ENCODE measurements around the gene TRMT10B. TPM values are rescaled to one million over a fixed set of nuclear protein-coding genes. Genes with fewer than 3 reads are reported as not detected.

Gene TRMT10B
- total RNA-seq, 1 experiment from 2014 or later = 6.1 TPM

DNA sequence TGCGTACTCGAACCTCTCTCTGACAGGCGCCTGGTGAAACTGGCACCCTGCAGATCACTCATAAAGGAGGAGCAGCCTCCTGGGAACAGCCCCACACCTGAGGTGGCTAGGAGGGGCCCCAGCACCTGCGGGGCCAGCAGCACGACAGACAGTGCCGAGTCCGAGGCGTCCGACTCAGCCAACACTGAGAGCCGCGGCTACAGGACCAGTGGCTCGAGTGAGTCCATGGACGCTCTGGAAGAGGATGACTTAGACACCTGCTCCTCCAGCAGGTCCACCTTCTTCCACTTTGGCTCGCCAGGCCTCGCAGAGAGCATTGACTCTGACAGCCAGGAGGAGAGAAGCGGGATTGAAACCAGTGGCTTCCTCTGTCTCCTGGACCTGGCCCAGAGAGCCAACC is 13.5 kb upstream of the TRMT10B start:
- TF ChIP-seq PRRX2 (CRISPR knock-in tag; IDR thresholded peaks at IDR 0.05) (no peak), ZNF219 (CRISPR knock-in tag; IDR thresholded peaks at IDR 0.05; ENCODE audit: borderline replicate concordance) (no peak), ZSCAN18 (CRISPR knock-in tag; IDR thresholded peaks at IDR 0.05) (no peak)
- Mint-ChIP-seq H3K4me3 (no peak overlapping the region), H3K9me3 (no peaks in the 10 kb centered on the region), H3K27me3 (ENCODE audit: low read depth) (no peaks in the 10 kb centered on the region; the same call in 1 of the 2 replicates), H3K4me1 (no peaks in the 10 kb centered on the region), H3K27ac (no peak overlapping the region), H3K36me3 (no peaks in the 10 kb centered on the region)
- DNase-seq (ENCODE audit: low spot score) = no peak
- CTCF ChIA-PET = no interaction called here
- POLR2A ChIA-PET = no interaction called here
- ATAC-seq = no peak

DNA sequence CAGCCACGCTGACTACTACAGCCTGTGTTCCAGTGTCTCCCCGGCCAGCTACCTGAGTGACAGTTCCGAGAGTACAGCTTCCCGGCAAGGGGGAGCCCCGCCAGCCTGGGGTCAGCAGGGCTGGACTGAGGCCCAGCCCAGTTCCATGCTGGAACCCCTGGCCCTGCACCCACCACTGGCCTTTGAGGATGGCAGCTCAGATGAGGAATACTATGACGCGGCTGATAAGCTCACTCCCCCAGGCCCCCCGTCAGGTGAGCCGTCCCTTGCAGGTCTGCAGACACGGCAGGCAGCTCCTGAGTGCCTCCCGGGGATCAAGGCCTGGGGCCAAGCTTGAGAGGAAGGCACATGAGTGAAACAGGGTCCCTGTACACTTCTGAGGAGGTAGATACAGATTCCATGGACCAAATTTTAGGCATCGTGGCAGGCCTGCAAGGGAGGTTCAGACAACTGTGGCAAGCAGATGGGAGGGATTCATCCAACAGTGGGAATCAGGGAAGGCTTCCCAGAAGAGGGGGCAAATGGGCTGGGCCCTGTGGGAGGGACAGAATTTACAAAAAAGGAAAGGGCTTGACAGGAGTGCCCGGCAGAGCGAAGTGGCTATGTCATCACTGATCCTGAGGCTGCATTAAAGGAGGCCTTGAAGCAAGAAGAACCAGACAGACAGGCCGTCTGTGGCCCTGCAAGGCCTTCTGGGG is 12.8 kb upstream of the TRMT10B start:
- DNase-seq (ENCODE audit: low spot score) (no peak), ATAC-seq (no peak)
- H3K27ac Mint-ChIP-seq = no peak overlapping the region
- no peaks in the 10 kb centered on the region for H3K9me3 Mint-ChIP-seq
- POLR2A ChIA-PET = no interaction called here
- TF ChIP-seq NR3C1 (CRISPR knock-in tag; conservative IDR thresholded peaks at IDR 0.05; ENCODE audit: low read depth) (no peak), ZSCAN18 (CRISPR knock-in tag; IDR thresholded peaks at IDR 0.05) (no peak), RELA (CRISPR knock-in tag; IDR thresholded peaks at IDR 0.05; ENCODE audit: borderline replicate concordance) (no peak), OVOL2 (CRISPR knock-in tag; IDR thresholded peaks at IDR 0.05; ENCODE audit: borderline replicate concordance) (no peak), EMX1 (CRISPR knock-in tag; IDR thresholded peaks at IDR 0.05) (no peak), NR1H2 (CRISPR knock-in tag; IDR thresholded peaks at IDR 0.05) (no peak), E2F4 (CRISPR knock-in tag; IDR thresholded peaks at IDR 0.05; ENCODE audit: borderline replicate concordance, low read depth) (no peak), ATF3 (CRISPR knock-in tag; conservative IDR thresholded peaks at IDR 0.05) (no peak), NFE2L1 (CRISPR knock-in tag; IDR thresholded peaks at IDR 0.05) (no peak), HMGA2 (CRISPR knock-in tag; IDR thresholded peaks at IDR 0.05) (no peak), KAT7 (CRISPR knock-in tag; IDR thresholded peaks at IDR 0.05; ENCODE audit: borderline replicate concordance) (no peak), USF2 (CRISPR knock-in tag; IDR thresholded peaks at IDR 0.05) (no peak), ZNF396 (CRISPR knock-in tag; IDR thresholded peaks at IDR 0.05; ENCODE audit: borderline replicate concordance) (no peak), ZNF138 (CRISPR knock-in tag; conservative IDR thresholded peaks at IDR 0.05) (no peak), ATF1 (CRISPR knock-in tag; IDR thresholded peaks at IDR 0.05) (no peak), CTCF (IDR thresholded peaks at IDR 0.05) (no peak), ZNF671 (CRISPR knock-in tag; IDR thresholded peaks at IDR 0.05) (no peak)
- TF ChIP-seq, protein P1, sequence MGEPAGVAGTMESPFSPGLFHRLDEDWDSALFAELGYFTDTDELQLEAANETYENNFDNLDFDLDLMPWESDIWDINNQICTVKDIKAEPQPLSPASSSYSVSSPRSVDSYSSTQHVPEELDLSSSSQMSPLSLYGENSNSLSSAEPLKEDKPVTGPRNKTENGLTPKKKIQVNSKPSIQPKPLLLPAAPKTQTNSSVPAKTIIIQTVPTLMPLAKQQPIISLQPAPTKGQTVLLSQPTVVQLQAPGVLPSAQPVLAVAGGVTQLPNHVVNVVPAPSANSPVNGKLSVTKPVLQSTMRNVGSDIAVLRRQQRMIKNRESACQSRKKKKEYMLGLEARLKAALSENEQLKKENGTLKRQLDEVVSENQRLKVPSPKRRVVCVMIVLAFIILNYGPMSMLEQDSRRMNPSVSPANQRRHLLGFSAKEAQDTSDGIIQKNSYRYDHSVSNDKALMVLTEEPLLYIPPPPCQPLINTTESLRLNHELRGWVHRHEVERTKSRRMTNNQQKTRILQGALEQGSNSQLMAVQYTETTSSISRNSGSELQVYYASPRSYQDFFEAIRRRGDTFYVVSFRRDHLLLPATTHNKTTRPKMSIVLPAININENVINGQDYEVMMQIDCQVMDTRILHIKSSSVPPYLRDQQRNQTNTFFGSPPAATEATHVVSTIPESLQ (CRISPR knock-in tag; IDR thresholded peaks at IDR 0.05) = no peak
- TF ChIP-seq, protein P2, sequence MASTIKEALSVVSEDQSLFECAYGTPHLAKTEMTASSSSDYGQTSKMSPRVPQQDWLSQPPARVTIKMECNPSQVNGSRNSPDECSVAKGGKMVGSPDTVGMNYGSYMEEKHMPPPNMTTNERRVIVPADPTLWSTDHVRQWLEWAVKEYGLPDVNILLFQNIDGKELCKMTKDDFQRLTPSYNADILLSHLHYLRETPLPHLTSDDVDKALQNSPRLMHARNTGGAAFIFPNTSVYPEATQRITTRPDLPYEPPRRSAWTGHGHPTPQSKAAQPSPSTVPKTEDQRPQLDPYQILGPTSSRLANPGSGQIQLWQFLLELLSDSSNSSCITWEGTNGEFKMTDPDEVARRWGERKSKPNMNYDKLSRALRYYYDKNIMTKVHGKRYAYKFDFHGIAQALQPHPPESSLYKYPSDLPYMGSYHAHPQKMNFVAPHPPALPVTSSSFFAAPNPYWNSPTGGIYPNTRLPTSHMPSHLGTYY (CRISPR knock-in tag; IDR thresholded peaks at IDR 0.05) = no peak
- H3K27me3 Mint-ChIP-seq (ENCODE audit: low read depth) = no peaks in the 10 kb centered on the region; the same call in 1 of the 2 replicates
- CTCF ChIA-PET = no interaction called here
- H3K4me1 Mint-ChIP-seq = no peaks in the 10 kb centered on the region
- H3K4me3 Mint-ChIP-seq = no peak overlapping the region
- no peaks in the 10 kb centered on the region for H3K36me3 Mint-ChIP-seq

Measured in WTC11 (cell line).